Activated naive CD4-positive, alpha-beta T cell treated with anti-CD3 and anti-CD28 coated beads, Interleukin-2, amount 10 ng/mL, durations not matched to agents 7 days and 5 days (primary cell): Measurements from ENCODE around the gene CELF5.
A peak's percentile ranks its signal among the peaks of the same experiment; 100 is the strongest.

Source experiments
- CTCF ChIA-PET: fragments of 350-600 bp; sonication (Branson Sonifier 250); formaldehyde crosslinking; loops from one replicate; lab custom pipeline; 2021; ENCODE audit warnings: antibody characterized with exemption; lab: Charles Lee
- DNase-seq: peaks from one replicate; pipeline ENCODE4 v3.0.0-alpha.2; 2020
- H3K27ac Mint-ChIP-seq: one replicate; pipeline ENCODE4 v1.8.0; 2021; ENCODE audit warnings: mild to moderate bottlenecking, moderate library complexity, mixed read lengths
- H3K27me3 Mint-ChIP-seq: one replicate; pipeline ENCODE4 v1.8.0; 2021; ENCODE audit warnings: mild to moderate bottlenecking, mixed read lengths
- H3K36me3 Mint-ChIP-seq: one replicate; pipeline ENCODE4 v1.8.0; 2021; ENCODE audit warnings: mixed read lengths
- H3K4me1 Mint-ChIP-seq: one replicate; pipeline ENCODE4 v1.8.0; 2021; ENCODE audit warnings: mixed read lengths
- H3K4me3 Mint-ChIP-seq: one replicate; pipeline ENCODE4 v1.8.0; 2021; ENCODE audit warnings: mild to moderate bottlenecking, moderate library complexity, mixed read lengths
- H3K9me3 Mint-ChIP-seq: one replicate; pipeline ENCODE4 v1.8.0; 2021; ENCODE audit warnings: mixed read lengths

CELF5 gene

DNA sequence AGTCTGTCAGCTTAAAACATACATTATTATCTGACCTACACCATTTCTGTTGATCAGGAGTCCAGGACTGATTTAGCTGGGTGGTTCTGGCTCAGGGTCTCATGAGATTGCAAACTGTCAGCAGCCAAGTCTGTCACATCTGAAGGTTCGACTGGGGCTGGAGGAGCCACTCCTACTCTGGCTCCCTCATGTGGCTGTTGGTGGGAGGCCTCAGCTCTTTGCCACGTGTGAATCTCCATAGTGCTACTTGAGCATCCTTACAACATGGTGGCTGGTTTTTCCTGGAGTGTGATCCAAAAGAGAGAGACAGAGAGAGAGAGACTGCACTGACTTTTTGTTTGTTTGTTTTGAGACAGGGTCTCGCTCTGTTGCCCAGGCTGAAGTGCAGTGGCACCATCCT is 78.3 kb downstream of the CELF5 start:
- Mint-ChIP-seq H3K27ac (no peak overlapping the region), H3K27me3 (peaks cover 20% of the 10 kb centered on the region), H3K4me3 (no peak overlapping the region), H3K4me1 (no peaks in the 10 kb centered on the region), H3K9me3 (peaks cover 5% of the 10 kb centered on the region), H3K36me3 (no peaks in the 10 kb centered on the region)
- DNase-seq: no peak
- CTCF ChIA-PET: interaction anchor here (0.6 to 1.5 kb wide), 4 partner anchors 78 to 168 kb away, joined by 3 to 4 read pairs (median 3); partner anchors contain the start of gene CELF5

- CTCF ChIA-PET: interaction anchor here (0.7 to 2.5 kb wide), 15 partner anchors 12 to 598 kb away, joined by 3 to 13 read pairs (median 3); partner anchors contain the start of gene CELF5
- Mint-ChIP-seq H3K4me1 (no peaks in the 10 kb centered on the region), H3K27me3 (peaks cover 14% of the 10 kb centered on the region), H3K9me3 (peaks cover 5% of the 10 kb centered on the region), H3K4me3 (no peak overlapping the region), H3K36me3 (no peaks in the 10 kb centered on the region), H3K27ac (no peak overlapping the region)
- DNase-seq: peak; percentile 85
Observed at GRCh38 chr19:3304871-3305423, 80.5 kb downstream of the CELF5 start.

DNA sequence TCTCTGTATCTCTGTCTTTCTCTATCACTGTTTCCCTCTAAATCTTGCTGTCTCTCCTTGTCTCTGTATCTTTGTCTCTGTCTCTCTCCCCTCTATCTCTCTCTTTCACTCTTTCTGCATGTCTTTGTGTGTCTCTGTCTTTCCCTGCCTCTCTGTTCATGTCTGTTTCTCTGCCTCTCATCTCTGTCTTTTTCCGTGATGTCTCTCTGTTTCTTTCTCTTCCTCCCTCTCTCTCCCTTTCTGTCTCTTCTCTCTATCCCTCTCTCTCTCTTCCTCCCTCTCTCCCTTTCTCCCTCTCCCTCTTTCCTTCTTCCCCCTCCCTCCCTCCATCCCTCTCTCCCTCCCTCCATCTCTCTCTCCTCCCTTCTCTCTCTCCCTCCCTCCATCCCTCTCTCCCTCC is 85.3 kb downstream of the CELF5 start:
- Mint-ChIP-seq H3K9me3 (no peaks in the 10 kb centered on the region), H3K27ac (no peak overlapping the region), H3K4me1 (no peaks in the 10 kb centered on the region), H3K36me3 (no peaks in the 10 kb centered on the region), H3K27me3 (peaks cover 43% of the 10 kb centered on the region), H3K4me3 (no peak overlapping the region)
- CTCF ChIA-PET: no interaction called here
- no peak for DNase-seq

DNA sequence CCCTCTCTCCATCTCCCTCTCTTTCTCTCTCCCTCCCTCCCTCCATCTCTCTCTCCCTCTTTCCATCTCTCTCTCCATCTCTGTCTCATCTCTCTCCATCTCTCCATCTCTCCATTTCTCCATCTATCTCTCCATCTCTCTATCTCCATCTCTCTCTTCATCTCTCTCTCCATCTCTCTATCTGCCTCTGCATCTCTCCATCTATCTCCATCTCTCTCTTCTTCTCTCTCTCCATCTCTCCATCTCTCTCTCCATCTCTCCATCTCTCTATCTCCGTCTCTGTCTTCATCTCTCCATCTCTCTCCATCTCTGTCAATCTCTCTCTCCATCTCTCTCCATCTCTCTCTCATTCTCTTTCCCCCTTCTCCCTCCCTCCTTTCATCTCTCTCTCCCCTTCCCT is 85.8 kb downstream of the CELF5 start:
- CTCF ChIA-PET: no interaction called here
- Mint-ChIP-seq H3K27ac (no peak overlapping the region), H3K4me1 (no peaks in the 10 kb centered on the region), H3K27me3 (peaks cover 38% of the 10 kb centered on the region), H3K36me3 (no peaks in the 10 kb centered on the region), H3K4me3 (no peak overlapping the region), H3K9me3 (no peaks in the 10 kb centered on the region)
- DNase-seq: no peak

DNA sequence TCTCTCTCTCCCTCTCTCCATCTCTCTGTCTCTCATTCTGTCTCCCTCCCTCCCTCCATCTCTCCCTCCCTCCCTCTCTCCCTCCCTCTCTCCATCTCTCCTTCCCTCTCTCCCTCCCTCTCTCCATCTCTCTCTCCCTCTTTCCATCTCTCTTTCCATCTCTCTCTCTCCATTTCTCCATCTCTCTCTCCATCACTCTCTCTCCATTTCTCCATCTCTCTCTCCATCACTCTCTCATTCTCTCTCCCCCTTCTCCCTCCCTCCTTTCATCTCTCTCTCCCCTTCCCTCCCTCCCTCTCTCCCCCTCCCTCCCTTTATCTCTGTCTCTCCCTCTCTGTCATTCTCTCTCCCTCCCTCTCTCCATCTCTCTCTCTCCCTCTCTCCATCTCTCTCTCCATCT is 86.2 kb downstream of the CELF5 start:
- peaks cover 38% of the 10 kb centered on the region for H3K27me3 Mint-ChIP-seq
- CTCF ChIA-PET: no interaction called here
- H3K27ac Mint-ChIP-seq: no peak overlapping the region
- H3K4me1 Mint-ChIP-seq: no peaks in the 10 kb centered on the region
- H3K9me3 Mint-ChIP-seq: no peaks in the 10 kb centered on the region
- no peak for DNase-seq
- H3K36me3 Mint-ChIP-seq: no peaks in the 10 kb centered on the region
- H3K4me3 Mint-ChIP-seq: no peak overlapping the region

DNA sequence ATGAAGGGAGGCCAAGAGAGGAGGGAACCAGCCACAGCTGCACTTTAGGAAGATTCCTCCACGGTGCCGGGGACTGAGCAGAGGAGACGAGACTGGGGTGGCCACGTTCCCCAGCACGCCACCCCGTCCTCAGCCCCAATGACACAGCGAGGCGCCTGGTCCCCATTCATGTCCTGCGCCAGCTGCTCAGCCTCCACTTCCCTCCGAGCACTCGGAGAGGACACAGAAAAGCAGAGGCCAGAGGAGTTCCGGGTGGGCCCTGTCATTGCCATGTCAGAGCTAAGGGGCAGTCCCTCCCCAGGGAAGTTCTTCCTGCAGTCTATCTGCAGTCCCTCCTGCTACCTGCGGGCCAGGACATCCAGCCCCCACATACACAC is 88.7 kb downstream of the CELF5 start:
- DNase-seq: no peak
- peaks cover 52% of the 10 kb centered on the region for H3K27me3 Mint-ChIP-seq
- H3K4me1 Mint-ChIP-seq: no peaks in the 10 kb centered on the region
- H3K9me3 Mint-ChIP-seq: no peaks in the 10 kb centered on the region
- no peaks in the 10 kb centered on the region for H3K36me3 Mint-ChIP-seq
- CTCF ChIA-PET: no interaction called here
- no peak overlapping the region for H3K4me3 Mint-ChIP-seq
- H3K27ac Mint-ChIP-seq: no peak overlapping the region

DNA sequence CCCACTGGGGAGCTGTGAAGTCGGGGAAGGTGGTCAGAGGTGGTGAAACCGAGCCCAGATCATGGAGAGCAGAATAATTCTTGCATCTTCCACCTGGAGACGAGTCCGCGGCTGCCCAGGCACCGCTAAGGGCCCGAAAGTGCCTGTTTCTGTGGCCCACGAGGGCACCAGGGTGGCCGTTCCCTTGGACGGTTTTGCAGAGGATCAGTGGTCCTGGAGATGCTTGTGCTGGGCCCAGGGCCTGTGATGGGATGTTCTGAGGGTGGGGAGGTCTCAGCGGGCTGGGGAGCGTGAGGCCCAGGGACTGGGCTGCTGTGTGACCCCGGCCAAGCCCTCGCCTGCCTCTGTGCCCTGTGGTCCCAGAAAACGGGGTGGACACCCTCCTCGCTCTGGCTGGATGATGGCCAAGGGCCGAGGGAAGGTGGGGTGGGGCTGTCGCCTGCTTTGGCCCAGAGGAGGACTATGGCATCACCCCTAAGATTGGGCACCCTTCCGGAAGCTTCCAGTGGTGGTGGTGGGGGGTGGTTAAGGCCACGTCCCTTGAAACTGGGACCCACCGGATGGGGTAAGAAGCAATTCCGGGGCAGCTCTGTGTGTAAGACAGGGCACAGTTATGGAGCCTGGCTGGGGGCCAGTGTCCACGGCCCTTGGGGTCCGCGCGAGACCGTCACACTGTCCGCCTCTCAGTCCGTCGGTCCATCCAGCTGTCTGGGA is 90.7 kb downstream of the CELF5 start:
- DNase-seq: no peak
- peaks cover 44% of the 10 kb centered on the region for H3K27me3 Mint-ChIP-seq
- H3K36me3 Mint-ChIP-seq: no peaks in the 10 kb centered on the region
- no peaks in the 10 kb centered on the region for H3K9me3 Mint-ChIP-seq
- no peak overlapping the region for H3K27ac Mint-ChIP-seq
- H3K4me1 Mint-ChIP-seq: no peaks in the 10 kb centered on the region
- no peak overlapping the region for H3K4me3 Mint-ChIP-seq
- CTCF ChIA-PET: interaction anchor here (0.9 kb wide), 1 partner anchor 156 kb away, joined by 3 read pairs; no protein-coding TSS in a partner anchor

DNA sequence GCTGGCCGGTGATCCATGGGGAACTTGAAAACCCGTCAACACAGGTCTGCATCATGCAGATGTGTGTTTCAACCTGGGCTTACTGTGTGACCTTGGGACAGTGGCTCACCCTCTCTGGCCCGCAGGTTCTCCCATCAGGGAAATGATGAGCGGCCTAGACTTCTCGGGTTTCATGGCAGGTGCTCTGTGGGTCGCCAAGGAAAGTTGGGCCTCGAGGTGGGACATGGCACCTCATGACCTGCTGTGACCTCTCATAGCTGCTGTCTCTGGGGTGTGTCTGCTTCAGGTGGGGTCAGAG is 91.2 kb downstream of the CELF5 start:
- H3K9me3 Mint-ChIP-seq: no peaks in the 10 kb centered on the region
- no peak for DNase-seq
- H3K4me3 Mint-ChIP-seq: no peak overlapping the region
- H3K4me1 Mint-ChIP-seq: no peaks in the 10 kb centered on the region
- CTCF ChIA-PET: interaction anchor here (0.9 kb wide), 1 partner anchor 156 kb away, joined by 3 read pairs; no protein-coding TSS in a partner anchor
- H3K27ac Mint-ChIP-seq: no peak overlapping the region
- no peaks in the 10 kb centered on the region for H3K36me3 Mint-ChIP-seq
- H3K27me3 Mint-ChIP-seq: peaks cover 39% of the 10 kb centered on the region

GRCh38 chr19:3316132-3316648 is 91.7 kb downstream of the CELF5 start:
- H3K9me3 Mint-ChIP-seq: no peaks in the 10 kb centered on the region
- H3K4me1 Mint-ChIP-seq: no peaks in the 10 kb centered on the region
- DNase-seq: no peak
- peaks cover 38% of the 10 kb centered on the region for H3K27me3 Mint-ChIP-seq
- H3K36me3 Mint-ChIP-seq: no peaks in the 10 kb centered on the region
- no peak overlapping the region for H3K27ac Mint-ChIP-seq
- CTCF ChIA-PET: interaction anchor here (0.9 kb wide), 1 partner anchor 153 kb away, joined by 3 read pairs; no protein-coding TSS in a partner anchor
- H3K4me3 Mint-ChIP-seq: no peak overlapping the region

GRCh38 chr19:3316659-3317207 is 92.3 kb downstream of the CELF5 start:
- H3K27ac Mint-ChIP-seq: no peak overlapping the region
- CTCF ChIA-PET: interaction anchor here (0.9 to 1.0 kb wide), 3 partner anchors 12 to 164 kb away, joined by 3 read pairs; no protein-coding TSS in a partner anchor
- no peak overlapping the region for H3K4me3 Mint-ChIP-seq
- H3K27me3 Mint-ChIP-seq: peaks cover 33% of the 10 kb centered on the region
- DNase-seq: no peak
- H3K9me3 Mint-ChIP-seq: no peaks in the 10 kb centered on the region
- H3K36me3 Mint-ChIP-seq: no peaks in the 10 kb centered on the region
- no peaks in the 10 kb centered on the region for H3K4me1 Mint-ChIP-seq

DNA sequence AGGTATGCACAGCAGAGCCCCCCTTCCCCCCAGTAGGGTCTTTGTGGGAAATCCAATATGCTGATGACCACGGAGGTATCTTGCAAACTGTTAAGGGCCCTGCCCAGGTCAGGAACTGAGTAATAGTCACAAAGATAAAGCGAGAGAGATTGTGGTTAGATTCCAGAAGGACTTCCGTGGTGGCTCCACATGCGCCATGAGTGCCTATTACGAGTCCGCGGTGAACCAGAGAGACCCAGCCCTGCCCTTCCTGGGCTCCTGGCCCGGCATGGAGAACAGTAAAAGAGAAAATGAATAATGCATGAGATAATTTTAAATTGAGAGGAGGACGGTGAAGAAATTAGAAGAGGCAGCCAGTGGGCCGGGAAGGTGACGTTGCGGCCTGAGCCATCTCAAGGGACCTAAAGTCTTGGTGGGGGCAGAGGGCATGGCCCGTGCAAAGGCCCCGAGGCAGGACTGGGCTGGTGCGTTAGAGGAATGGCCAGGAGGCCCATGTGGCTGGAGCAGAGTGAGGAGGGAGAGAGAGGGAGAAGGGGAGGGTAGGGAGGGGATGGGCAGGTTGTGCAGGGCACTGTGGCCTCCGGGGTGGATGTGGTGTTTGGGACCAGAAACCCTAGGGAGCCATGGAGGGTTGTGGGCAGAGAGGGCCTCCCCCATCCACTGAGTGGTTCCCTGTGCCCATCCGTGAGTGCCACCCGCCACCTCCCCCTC is 95.3 kb downstream of the CELF5 start:
- CTCF ChIA-PET: no interaction called here
- no peaks in the 10 kb centered on the region for H3K4me1 Mint-ChIP-seq
- H3K27me3 Mint-ChIP-seq: peaks cover 32% of the 10 kb centered on the region
- no peak for DNase-seq
- H3K4me3 Mint-ChIP-seq: no peak overlapping the region
- H3K36me3 Mint-ChIP-seq: no peaks in the 10 kb centered on the region
- no peak overlapping the region for H3K27ac Mint-ChIP-seq
- H3K9me3 Mint-ChIP-seq: no peaks in the 10 kb centered on the region

DNA sequence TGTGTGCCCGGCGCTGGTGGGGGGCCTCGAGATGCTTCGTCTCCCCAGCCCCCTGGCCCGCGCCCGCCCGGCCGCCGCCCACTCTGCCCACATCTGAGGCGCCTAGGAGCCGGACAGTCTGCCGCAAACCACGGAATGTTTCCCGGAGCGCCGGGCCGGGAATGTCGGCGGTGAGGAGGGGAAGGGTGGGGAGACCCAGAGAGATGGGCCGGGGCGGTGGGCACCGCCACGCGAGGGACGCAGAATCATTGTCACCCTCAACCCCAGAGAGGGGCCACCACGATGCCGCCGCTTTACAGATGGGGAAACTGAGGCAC is 95.9 kb downstream of the CELF5 start:
- Mint-ChIP-seq H3K27me3 (peaks cover 32% of the 10 kb centered on the region), H3K27ac (no peak overlapping the region), H3K36me3 (no peaks in the 10 kb centered on the region), H3K4me1 (no peaks in the 10 kb centered on the region), H3K9me3 (no peaks in the 10 kb centered on the region), H3K4me3 (no peak overlapping the region)
- DNase-seq: no peak
- CTCF ChIA-PET: no interaction called here

DNA sequence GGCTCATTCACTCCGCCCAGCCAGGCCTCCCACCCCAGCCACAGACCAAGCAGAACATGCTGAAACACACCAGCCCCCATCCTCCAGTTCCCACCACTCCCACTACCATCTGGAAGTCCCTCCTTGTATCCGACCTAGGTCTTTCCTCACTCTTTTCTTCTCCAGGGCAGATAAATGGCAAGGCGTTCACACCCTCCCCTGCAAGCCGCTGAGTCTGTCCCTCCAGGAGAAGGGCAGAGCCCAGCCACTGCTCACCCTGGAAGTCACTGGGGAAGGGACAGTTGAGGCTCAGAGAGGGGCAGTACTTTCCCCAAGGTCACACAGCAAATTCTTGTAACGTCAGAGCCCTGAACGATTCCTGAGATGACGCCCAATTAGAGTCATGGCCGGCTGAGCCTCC is 96.4 kb downstream of the CELF5 start:
- H3K27me3 Mint-ChIP-seq: peaks cover 30% of the 10 kb centered on the region
- no peaks in the 10 kb centered on the region for H3K4me1 Mint-ChIP-seq
- H3K9me3 Mint-ChIP-seq: no peaks in the 10 kb centered on the region
- DNase-seq: no peak
- no peaks in the 10 kb centered on the region for H3K36me3 Mint-ChIP-seq
- H3K4me3 Mint-ChIP-seq: no peak overlapping the region
- no peak overlapping the region for H3K27ac Mint-ChIP-seq
- CTCF ChIA-PET: no interaction called here

DNA sequence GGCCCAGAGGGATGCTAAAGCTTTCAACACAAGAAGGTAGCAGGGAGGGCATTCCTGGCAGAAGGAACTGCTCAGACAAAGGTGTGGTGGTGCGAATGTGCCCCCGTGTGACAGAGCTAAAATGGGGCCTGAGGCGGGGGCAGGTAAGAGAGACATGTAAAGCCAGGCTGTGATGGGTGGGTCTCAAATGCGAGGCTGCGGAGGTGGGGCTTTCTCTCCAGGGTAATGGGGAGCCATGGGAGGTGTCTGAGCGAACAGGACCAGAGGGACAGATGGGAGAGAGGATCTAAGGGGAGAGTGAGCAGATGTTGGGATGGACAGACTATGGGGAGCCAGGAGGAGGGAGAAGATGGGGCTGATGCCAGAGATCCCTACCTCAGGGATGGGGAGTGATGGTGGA is 97.2 kb downstream of the CELF5 start:
- Mint-ChIP-seq H3K4me3 (no peak overlapping the region), H3K9me3 (no peaks in the 10 kb centered on the region), H3K27ac (no peak overlapping the region), H3K36me3 (no peaks in the 10 kb centered on the region), H3K4me1 (no peaks in the 10 kb centered on the region), H3K27me3 (peaks cover 22% of the 10 kb centered on the region)
- CTCF ChIA-PET: no interaction called here
- DNase-seq: no peak
